H9 (cell line): Measurements from ENCODE around the gene WNT8A. TPM values are rescaled to one million over a fixed set of nuclear protein-coding genes. Genes with fewer than 3 reads are reported as not detected.

ENCODE experiments used
- DNase-seq: peaks from one replicate; pipeline ENCODE4 v3.0.0-alpha.2; 2017
- H2AFZ ChIP-seq: one replicate; pipeline ENCODE4 v1.6.1; 2013; ENCODE audit warnings: mild to moderate bottlenecking, low read length, control low read depth, moderate library complexity
- H2AK5ac ChIP-seq: 2 replicates; pipeline ENCODE4 v1.6.1; 2013; ENCODE audit warnings: low read length, control low read depth, mixed read lengths; ENCODE audit not compliant: insufficient read length
- H2BK120ac ChIP-seq: one replicate; pipeline ENCODE4 v1.6.1; 2013; ENCODE audit warnings: low read depth, mild to moderate bottlenecking, low read length, control low read depth, inconsistent platforms; ENCODE audit not compliant: poor library complexity, severe bottlenecking
- H2BK12ac ChIP-seq: 2 replicates; pipeline ENCODE4 v1.6.1; 2013; ENCODE audit warnings: low read length, control low read depth, mixed read lengths, low read depth; ENCODE audit not compliant: insufficient read length
- H2BK15ac ChIP-seq: 2 replicates; pipeline ENCODE4 v1.6.1; 2013; ENCODE audit warnings: low read depth, low read length, control low read depth
- H2BK20ac ChIP-seq: one replicate; pipeline ENCODE4 v1.6.1; 2013; ENCODE audit warnings: low read depth, mild to moderate bottlenecking, low read length, control low read depth, inconsistent platforms; ENCODE audit not compliant: poor library complexity, severe bottlenecking
- H2BK5ac ChIP-seq: 2 replicates; pipeline ENCODE4 v1.6.1; 2013; ENCODE audit warnings: low read length, control low read depth, mixed read lengths; ENCODE audit not compliant: insufficient read length
- H3K14ac ChIP-seq: 2 replicates; pipeline ENCODE4 v1.6.1; 2013; ENCODE audit warnings: low read length, control low read depth; ENCODE audit not compliant: insufficient read depth
- H3K18ac ChIP-seq: 2 replicates; pipeline ENCODE4 v1.6.1; 2013; ENCODE audit warnings: low read depth, mild to moderate bottlenecking, mixed read lengths, low read length, control low read depth; ENCODE audit not compliant: insufficient read length
- H3K23ac ChIP-seq: 2 replicates; pipeline ENCODE4 v1.6.1; 2013; ENCODE audit warnings: low read length, control low read depth, mixed read lengths, low read depth; ENCODE audit not compliant: insufficient read length
- H3K23me2 ChIP-seq: 2 replicates; pipeline ENCODE4 v1.6.1; 2013; ENCODE audit warnings: low read depth, mild to moderate bottlenecking, mixed read lengths, low read length, control low read depth; ENCODE audit not compliant: insufficient read length, poor library complexity, severe bottlenecking
- H3K27ac ChIP-seq: 2 replicates; pipeline ENCODE4 v1.5.1; 2013; ENCODE audit warnings: low read length, control low read depth, mixed read lengths, low read depth; ENCODE audit not compliant: insufficient read length
- H3K27me3 ChIP-seq: 2 replicates; pipeline ENCODE4 v1.6.1; 2013; ENCODE audit warnings: low read length, control low read depth, inconsistent platforms; ENCODE audit not compliant: insufficient read depth
- H3K4ac ChIP-seq: 2 replicates; pipeline ENCODE4 v1.6.1; 2013; ENCODE audit warnings: low read depth, mild to moderate bottlenecking, control low read depth, inconsistent platforms, low read length, moderate library complexity
- H3K4me1 ChIP-seq: 2 replicates; pipeline ENCODE4 v1.6.1; 2013; ENCODE audit warnings: low read length, control low read depth, inconsistent platforms; ENCODE audit not compliant: insufficient read depth
- H3K4me2 ChIP-seq: 2 replicates; pipeline ENCODE4 v1.6.1; 2013; ENCODE audit warnings: low read length, control low read depth, mixed read lengths; ENCODE audit not compliant: insufficient read length, insufficient read depth
- H3K56ac ChIP-seq: 2 replicates; pipeline ENCODE4 v1.6.1; 2013; ENCODE audit warnings: low read depth, mild to moderate bottlenecking, mixed read lengths, low read length, control low read depth; ENCODE audit not compliant: insufficient read length
- H3K79me1 ChIP-seq: 2 replicates; pipeline ENCODE4 v1.6.1; 2013; ENCODE audit warnings: low read depth, mild to moderate bottlenecking, moderate library complexity, low read length, control low read depth, inconsistent platforms; ENCODE audit not compliant: insufficient read depth, poor library complexity, severe bottlenecking
- H3K79me2 ChIP-seq: 2 replicates; pipeline ENCODE4 v1.6.1; 2013; ENCODE audit warnings: low read length, control low read depth, inconsistent platforms; ENCODE audit not compliant: insufficient read depth
- H3K9ac ChIP-seq: 2 replicates; pipeline ENCODE4 v1.6.1; 2013; ENCODE audit warnings: low read length, control low read depth, mixed read lengths; ENCODE audit not compliant: insufficient read length; ENCODE audit errors: extremely low read depth
- H3K9me3 ChIP-seq: one replicate; pipeline ENCODE4 v1.6.1; 2013; ENCODE audit warnings: low read depth, low read length, inconsistent platforms; ENCODE audit not compliant: control insufficient read depth
- H3T11ph ChIP-seq: one replicate; pipeline ENCODE4 v1.6.1; 2013; ENCODE audit warnings: mild to moderate bottlenecking, low read length, control low read depth, inconsistent platforms
- H4K20me1 ChIP-seq: one replicate; pipeline ENCODE4 v1.6.1; 2013; ENCODE audit not compliant: control insufficient read depth, insufficient read length, insufficient read depth
- H4K5ac ChIP-seq: 2 replicates; pipeline ENCODE4 v1.6.1; 2013; ENCODE audit warnings: low read depth, mild to moderate bottlenecking, mixed read lengths, low read length, control low read depth; ENCODE audit not compliant: insufficient read length
- H4K8ac ChIP-seq: replicated peaks from 2 replicates; pipeline ENCODE4 v1.6.1; 2013; ENCODE audit warnings: low read length, control low read depth, mixed read lengths, low read depth; ENCODE audit not compliant: insufficient read length
- H4K91ac ChIP-seq: 2 replicates; pipeline ENCODE4 v1.6.1; 2013; ENCODE audit warnings: low read depth, mild to moderate bottlenecking, moderate library complexity, mixed read lengths, low read length, control low read depth; ENCODE audit not compliant: insufficient read length
- H3K27ac Mint-ChIP-seq, 3 experiments: 2 replicates in 2 of 3; 3 replicates in 1 of 3; pipeline ENCODE4 v1.8.0; 2020 to 2021; ENCODE audit warnings: mixed read lengths in 3 of 3, mild to moderate bottlenecking in 1 of 3, moderate library complexity in 1 of 3
- H3K27me3 Mint-ChIP-seq: 2 replicates; pipeline ENCODE4 v1.8.0; 2021; ENCODE audit warnings: low read depth, mild to moderate bottlenecking, moderate library complexity, mixed read lengths
- H3K36me3 Mint-ChIP-seq, 3 experiments: 2 replicates in 2 of 3; 3 replicates in 1 of 3; pipeline ENCODE4 v1.8.0; 2020 to 2021; ENCODE audit warnings: low read depth in 3 of 3, mixed read lengths in 3 of 3; ENCODE audit not compliant: insufficient read depth in 1 of 3
- H3K4me1 Mint-ChIP-seq, 2 experiments: 2 replicates each; pipeline ENCODE4 v1.8.0; 2020; ENCODE audit warnings: mixed read lengths in 2 of 2
- H3K4me3 Mint-ChIP-seq, 2 experiments: 2 replicates in 1 of 2; 3 replicates in 1 of 2; pipeline ENCODE4 v1.8.0; 2020 to 2021; ENCODE audit warnings: mild to moderate bottlenecking in 2 of 2, mixed read lengths in 2 of 2, moderate library complexity in 1 of 2
- H3K9me3 Mint-ChIP-seq, 2 experiments: 2 replicates in 1 of 2; 3 replicates in 1 of 2; pipeline ENCODE4 v1.8.0; 2020; ENCODE audit warnings: mild to moderate bottlenecking in 2 of 2, mixed read lengths in 2 of 2, moderate library complexity in 1 of 2
- CTCF ChIP-seq: fragments of 200-600 bp; sonication (generic); conservative IDR thresholded peaks from 3 replicates; pipeline ENCODE4 v1.8.0; 2021; ENCODE audit warnings: antibody characterized with exemption, mild to moderate bottlenecking
- total RNA-seq: library from RNA; stranded (reverse); gene quantifications from 2 replicates; pipeline ENCODE4 v1.2.1, GENCODE V29; 2021

WNT8A gene
- total RNA-seq, 1 experiment from 2014 or later: 0.33 TPM

DNA sequence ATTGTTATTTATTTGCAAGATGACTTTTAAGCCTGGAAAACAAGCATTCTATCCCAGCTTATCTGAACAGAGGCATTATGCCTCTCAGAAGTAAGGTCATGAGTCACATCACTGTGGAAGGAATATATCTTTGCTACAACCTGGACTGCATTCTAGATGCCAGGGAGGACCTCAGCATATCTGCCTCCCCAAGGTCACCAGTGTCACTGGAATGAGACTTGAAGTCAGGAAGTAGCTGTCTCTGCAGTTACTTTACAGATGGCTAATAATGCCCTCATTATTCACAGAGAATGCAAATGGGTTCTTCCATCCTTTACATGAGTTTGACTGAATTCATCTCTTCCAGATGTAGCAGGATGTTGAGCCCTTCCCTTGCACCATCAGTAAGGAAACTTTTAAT lies 46.6 kb upstream of the WNT8A start:
- H3K4me1 Mint-ChIP-seq: peaks cover 10 to 14% of the 10 kb centered on the region in 2 experiments

More for the DNA sequence above, 46.6 kb upstream of the WNT8A start:
- Histone ChIP-seq H3K4ac (no peak overlapping the region), H3K14ac (no peak overlapping the region), H3K23me2 (peaks cover 6% of the 10 kb centered on the region), H3K79me1 (no peaks in the 10 kb centered on the region), H3K9me3 (no peaks in the 10 kb centered on the region), H3K18ac (no peak overlapping the region), H3K79me2 (no peaks in the 10 kb centered on the region), H4K20me1 (no peaks in the 10 kb centered on the region), H4K91ac (no peak overlapping the region), H3K9ac (no peak overlapping the region), H2BK12ac (no peak overlapping the region), H3K23ac (no peak overlapping the region), H3K56ac (no peak overlapping the region), H2AK5ac (no peak overlapping the region), H2BK20ac (no peak overlapping the region), H3K4me2 (no peak overlapping the region), H2AFZ (no peak overlapping the region), H2BK120ac (no peak overlapping the region), H4K8ac (no peak overlapping the region), H3K27ac (no peak overlapping the region), H3K4me1 (no peaks in the 10 kb centered on the region), H2BK5ac (no peak overlapping the region), H2BK15ac (no peak overlapping the region), H3T11ph (no peak overlapping the region), H3K27me3 (no peaks in the 10 kb centered on the region), H4K5ac (no peak overlapping the region)
- Mint-ChIP-seq H3K9me3 (no peaks in the 10 kb centered on the region), H3K27me3 (peaks cover 2% of the 10 kb centered on the region; the same call in 1 of the 2 replicates), H3K36me3 (no peaks in the 10 kb centered on the region), H3K4me3 (no peak overlapping the region), H3K27ac (no peak overlapping the region)
- no peak for TF ChIP-seq CTCF
- no peak for DNase-seq
